HS-27A (cell line): ENCODE results near the gene DLG4.
A peak's percentile ranks its signal among the peaks of the same experiment; 100 is the strongest.

ENCODE experiments used
- DNase-seq: peaks from one replicate; pipeline ENCODE4 v3.0.0-alpha.2; 2012; ENCODE audit warnings: low read depth, missing footprints

DLG4 gene

GRCh38 chr17:7219812-7220592, at the start of gene DLG4, which contains the start of gene ACADVL:
Gene DLG4, minus strand, starts transcription at chr17:7219836.
Gene ACADVL, plus strand, starts transcription at chr17:7219938. Its CDS starts 47 bp downstream, at chr17:7219985.
- no peak for DNase-seq

- DNase-seq, result no peak
Observed at GRCh38 chr17:7266784-7267183, 47.1 kb upstream of the DLG4 start.

GRCh38 chr17:7263801-7264078, 44.1 kb upstream of the DLG4 start:
- no peak for DNase-seq

DNA sequence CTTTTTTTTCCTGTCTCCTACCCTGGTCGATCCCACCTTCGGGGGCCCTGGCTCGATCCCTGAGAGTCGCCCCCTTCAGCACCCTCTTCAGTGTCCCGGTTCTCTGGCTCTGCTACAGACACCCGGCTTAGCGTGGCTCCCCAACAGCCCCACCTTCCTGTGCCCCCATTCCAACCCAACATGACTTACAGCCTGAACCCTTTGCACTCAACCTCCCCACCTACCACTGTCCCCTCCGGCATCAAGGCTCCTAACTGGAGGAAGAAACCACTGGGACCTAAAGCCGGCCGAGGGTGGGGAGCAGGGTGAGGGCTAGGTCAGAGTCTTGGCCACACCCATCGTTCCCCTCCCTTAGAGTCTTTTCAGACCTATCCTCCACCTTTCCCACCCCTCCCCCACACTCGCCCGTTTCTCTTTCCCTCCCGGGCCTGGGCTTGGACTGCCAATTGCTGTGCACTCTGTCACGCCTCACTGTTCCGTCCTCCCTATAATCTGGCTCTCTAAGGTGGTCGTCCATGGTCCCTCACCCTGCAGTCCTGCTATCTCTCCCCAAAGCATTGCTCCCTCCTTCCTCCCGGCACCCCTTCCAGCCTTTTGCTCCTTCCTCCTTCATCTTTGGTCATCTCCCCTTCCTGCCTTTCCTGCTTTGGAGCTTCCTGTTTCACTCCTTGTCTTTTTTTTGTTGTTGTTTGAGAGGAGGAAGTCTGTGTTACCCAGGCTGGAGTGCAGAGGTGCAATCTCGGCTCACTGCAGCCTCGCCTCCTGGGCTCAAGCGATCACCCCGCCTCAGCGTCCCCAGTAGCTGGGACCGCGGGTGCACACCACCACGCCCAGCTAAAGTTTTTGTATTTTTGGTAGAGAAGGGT, 43.5 kb upstream of the DLG4 start:
- no peak for DNase-seq

- DNase-seq, result no peak
Observed at GRCh38 chr17:7262192-7262934, 42.7 kb upstream of the DLG4 start, which contains the start of gene CLDN7. Gene CLDN7, minus strand, starts transcription at chr17:7262478. Its CDS starts 435 bp downstream, at chr17:7262043.

DNA sequence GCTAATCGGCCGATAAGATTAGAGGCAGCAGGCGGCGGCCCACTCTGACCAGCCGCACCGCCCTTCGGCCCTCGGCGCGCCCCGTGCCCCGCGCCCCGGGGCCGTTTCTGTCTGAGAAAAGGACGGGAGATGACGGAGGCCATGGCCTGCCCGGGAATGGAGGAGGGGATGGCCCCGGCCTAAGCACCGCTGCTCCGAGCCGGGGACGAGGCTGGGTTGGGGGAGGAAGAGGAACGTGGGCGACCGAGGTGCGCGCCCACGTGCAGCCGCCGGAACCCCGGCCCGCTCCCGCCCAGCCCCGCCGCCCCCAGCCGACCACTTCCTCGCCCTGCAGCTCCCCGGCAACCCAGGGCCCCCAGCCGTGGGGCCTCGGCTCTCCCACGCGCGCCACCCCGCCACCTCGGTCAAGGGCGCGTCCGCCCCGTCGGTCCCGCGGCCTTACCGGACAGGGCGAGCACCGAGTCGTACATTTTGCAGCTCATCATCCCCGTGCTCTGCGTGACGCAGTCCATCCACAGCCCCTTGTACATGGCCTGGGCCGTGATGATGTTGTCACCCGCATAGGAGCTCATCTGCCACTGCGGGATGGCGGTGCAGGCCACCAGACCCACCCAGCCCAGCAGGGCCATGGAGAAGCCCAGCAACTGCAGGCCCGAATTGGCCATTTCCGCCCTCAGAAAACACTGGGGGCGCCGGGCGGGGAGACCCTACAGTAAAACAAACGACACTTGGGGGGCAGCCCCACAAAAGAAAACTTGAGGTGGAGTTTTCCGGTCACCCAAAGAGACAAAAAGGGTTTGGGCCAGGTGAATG, 41.9 kb upstream of the DLG4 start:
- no peak for DNase-seq

DNA sequence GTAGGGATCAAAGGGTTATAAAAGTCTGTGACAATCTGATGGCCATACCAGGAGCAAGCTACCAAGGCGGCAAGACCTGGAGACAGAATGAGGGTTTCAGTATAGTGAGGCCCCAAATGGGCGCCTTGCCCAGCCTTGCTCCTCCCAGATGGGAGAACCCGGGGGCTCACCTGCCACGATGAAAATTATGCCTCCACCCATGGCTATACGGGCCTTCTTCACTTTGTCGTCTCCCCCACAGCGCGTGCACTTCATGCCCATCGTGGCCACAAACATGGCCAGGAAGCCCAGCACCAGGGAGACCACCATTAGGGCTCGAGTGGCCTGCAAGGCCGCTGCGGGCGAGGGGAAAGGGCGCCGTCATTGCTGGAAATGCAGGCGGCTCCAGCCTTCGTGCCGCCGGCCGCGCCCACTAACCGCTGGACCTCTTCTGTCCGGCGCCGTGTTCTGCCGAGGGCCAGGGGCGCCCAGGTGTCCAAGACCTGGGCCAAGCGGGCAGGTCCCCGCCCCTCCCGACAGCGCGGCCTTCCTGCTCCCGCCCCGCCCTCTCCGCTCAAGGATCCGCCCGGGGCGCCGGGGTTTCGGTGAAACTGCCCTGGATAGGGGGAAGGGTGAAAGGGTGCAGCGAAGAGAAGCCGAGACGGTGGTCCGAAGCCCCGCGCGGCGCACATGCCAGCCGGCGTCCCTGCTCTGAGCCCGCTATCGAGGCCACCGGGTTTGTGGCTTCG, 41.2 kb upstream of the DLG4 start:
- no peak for DNase-seq

DNA sequence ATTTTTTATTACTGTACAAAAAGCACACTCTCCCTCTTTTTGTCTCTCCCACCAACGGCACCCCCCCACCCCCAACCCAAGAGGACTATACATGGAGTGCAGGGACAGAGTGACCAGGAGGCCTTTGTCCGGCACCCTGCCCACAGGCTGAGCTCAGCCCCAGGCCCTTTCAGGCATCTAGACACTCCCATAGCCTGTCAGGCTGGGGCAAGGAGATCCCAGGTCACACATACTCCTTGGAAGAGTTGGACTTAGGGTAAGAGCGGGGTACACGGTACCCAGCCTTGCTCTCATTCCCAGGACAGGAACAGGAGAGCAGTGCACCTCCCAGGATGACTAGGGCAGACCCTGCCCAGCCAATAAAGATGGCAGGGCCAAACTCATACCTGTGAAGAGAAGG, 40.5 kb upstream of the DLG4 start:
- no peak for DNase-seq

DNA sequence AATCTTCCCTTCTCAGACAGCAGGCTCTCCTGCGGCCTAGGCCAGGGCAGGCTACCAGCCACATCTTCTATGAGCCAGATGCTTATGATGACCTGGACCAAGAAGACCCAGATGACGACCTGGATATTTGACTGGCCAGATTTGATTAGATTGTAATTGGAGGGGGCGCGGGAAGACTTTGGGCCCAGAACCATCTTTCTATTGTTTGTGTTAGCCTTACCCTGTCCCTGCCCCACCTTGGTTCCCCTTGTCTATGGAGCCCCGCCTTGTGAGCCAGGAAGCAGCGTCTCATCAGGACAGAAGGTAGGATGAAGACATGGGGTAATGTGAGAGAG, 39.9 kb upstream of the DLG4 start:
- DNase-seq, result no peak

DNA sequence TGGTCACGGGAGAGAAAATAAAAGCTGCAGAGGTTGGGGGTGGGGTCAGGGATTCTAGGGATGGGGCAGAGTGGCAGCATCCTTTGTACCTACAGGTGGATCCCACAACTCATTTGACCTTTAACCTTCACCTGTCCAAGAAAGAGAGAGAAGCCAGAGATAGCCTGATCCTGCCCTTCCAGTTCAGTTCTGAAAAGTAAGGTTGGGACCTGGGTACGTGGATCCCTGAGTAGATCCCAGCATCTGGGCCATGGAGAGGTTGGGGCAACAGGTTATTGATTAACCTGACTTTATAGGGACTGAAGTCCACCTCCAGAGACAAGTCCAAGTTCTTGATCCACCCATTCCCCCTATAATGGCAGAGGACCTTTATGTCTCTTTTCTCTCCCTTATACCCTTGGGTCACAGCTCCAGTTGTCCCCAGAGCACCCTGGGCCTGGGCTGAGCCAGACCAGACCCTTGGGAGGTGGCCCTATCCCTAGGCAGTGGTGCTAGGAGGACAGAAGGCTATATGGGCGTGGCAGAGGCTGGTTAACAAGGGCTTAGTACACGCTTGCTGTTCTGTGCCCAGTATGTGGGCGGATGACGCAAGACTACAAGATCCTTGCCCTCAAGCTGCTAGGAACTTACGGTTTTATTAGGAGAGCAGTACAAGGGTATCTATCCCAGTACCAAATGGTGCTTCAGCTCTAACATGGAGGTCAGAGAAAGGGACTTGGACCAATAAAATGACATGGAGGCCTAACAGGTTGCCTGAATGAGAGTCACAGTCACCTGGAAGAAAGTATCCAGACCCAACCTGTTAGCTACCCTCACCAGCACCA, 39.3 kb upstream of the DLG4 start:
- no peak for DNase-seq

DNA sequence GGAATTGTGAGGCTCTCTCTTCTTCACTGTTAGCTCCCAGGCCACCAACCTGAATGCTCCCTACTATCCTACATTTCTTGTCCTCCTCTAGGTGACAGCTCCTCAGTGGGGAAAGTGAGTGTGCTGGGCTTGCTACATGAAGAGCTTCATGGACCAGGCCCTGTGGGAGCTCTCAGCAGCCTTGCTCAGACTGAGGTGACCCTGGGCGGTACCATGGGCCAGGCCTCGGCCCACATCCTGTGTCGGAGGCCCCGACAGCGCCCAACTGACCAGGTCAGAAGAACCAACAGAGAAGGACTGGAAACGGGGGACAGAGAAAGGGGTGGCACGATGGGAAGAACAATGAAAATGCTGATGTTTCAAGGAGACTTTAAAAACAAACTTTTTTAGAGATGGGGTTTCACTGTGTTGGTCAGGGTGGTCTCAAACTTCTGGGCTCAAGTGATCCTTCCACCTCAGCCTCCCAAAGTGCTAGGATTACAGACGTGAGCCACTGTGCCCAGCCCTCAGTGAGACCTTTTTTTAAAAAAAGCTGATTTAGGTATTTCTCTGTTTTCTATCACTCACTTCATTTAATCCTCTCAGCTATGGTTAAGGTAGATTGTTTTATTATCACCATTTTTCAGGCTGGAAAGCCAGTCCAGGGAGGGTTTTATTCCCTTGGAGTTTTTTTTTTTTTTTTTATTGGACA, 37.3 kb upstream of the DLG4 start:
- no peak for DNase-seq

DNA sequence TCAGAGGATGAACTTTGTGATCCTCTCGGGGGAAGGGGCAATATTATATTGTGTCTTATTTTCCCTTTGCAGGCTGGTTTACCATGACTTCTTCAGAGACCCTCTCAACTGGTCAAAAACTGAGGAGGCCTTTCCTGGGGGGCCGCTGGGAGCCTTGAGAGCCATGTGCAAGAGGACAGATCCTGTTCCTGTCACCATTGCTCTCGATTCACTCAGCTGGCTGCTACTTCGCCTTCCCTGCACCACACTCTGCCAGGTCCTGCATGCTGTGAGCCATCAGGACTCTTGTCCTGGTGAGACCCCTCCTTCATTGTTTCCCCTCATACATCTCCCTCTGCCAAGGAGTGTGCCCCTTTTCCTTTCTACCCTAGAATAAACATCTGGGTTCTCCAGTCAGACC, 34.9 kb upstream of the DLG4 start:
- no peak for DNase-seq

DNA sequence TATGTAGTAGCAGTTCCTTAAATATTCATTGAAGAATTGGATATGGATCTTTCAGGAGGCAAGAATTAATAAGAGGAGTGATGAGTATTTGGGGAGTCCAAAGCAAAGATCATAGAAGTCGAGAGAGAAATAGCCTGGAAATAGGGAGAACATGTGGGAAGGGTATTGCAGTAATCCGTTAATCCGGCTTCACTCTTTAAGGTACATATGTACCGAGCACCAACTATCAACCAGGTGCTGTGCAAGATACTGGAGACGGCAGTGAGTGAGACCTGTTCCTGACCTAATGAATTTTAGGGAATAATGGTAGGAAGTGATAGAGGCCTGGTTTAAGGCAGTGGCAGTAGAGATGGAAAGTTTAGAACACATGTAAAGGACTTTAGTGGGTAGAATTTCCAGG, 33.4 kb upstream of the DLG4 start:
- DNase-seq, result no peak

- DNase-seq, result peak; percentile 75
Observed at GRCh38 chr17:7252176-7253043, 32.8 kb upstream of the DLG4 start, which contains the start of gene ELP5. Gene ELP5, plus strand, starts transcription at chr17:7252215. Its CDS starts 336 bp downstream, at chr17:7252551.

DNA sequence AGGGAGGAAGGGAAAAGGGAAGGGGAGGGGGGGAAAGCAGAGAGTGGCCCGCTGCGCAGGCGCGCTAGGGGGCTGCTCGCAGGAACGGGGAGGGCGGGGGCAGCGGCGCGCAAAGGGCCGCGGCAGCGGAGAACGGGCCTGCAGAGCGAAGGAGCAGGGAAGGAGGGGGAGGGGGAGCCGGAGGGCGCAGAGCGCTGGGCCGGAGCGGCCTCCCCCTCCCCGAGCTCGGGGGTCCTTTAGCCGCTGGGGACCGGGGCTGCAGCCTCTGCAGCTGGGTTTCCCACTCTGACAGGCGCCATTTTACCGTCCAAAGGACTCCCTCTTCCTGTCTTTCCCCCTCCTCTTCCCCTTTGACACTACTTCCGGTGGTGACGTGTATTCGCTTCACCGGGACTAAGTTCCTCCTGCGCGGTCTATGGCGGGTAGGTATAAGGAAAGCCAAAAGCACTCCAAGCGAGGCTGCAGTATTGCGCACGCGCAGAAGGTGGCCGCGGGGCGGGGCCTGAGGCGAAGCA, 32.1 kb upstream of the DLG4 start, which contains the start of gene CTDNEP1:
CTDNEP1 (minus strand) TSS at position 74 of the 515 bp plus-strand sequence. CDS start 438 bp downstream, outside the sequence.
- peak; percentile 92 for DNase-seq

GRCh38 chr17:7250695-7251627, 31.3 kb upstream of the DLG4 start:
- DNase-seq, result no peak

DNA sequence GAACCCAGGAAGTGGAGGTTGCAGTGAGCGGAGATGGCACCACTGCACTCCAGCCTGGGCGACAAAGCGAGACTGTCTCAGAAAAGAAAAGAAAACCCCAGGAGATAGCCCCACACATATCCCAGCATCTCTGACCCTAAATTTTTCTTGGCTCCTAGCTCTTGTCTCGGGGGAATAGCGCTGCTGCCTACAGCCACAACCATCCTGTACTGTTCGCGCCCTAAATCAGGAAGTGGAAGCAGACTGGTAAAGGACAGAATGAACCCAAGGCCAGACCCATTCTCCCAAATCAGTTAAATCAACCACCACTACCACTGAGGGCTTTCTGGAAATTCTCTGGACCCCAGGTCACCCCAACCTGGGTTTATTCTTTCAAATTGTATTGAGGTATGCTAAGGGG, 30.2 kb upstream of the DLG4 start:
- DNase-seq, result no peak
